RWPE1 (cell line): ENCODE results near the gene MMP24OS.

Experiments used
- CTCF ChIA-PET: fragments of 350-600 bp; sonication (Branson Sonifier 250); formaldehyde crosslinking; extraction: SDS; loops from one replicate; lab custom pipeline; 2021; lab: Yijun Ruan, JAX
- POLR2A ChIA-PET: fragments of 400-600 bp; formaldehyde crosslinking; extraction: SDS; loops from one replicate; lab custom pipeline; 2020; ENCODE audit warnings: antibody characterized with exemption; ENCODE audit not compliant: low non-redundant PET; lab: Yijun Ruan, JAX
- DNase-seq: peaks from one replicate; pipeline ENCODE4 v3.0.0; 2012; ENCODE audit warnings: low spot score
- H3K27ac ChIP-seq: fragments of 450-650 bp; 2 replicates; pipeline ENCODE4 v1.5.1; 2017
- CTCF ChIP-seq: fragments of 450-650 bp; conservative IDR thresholded peaks from 2 replicates; pipeline ENCODE4 v1.5.1; 2017; ENCODE audit warnings: low read depth, mild to moderate bottlenecking

MMP24OS gene

DNA sequence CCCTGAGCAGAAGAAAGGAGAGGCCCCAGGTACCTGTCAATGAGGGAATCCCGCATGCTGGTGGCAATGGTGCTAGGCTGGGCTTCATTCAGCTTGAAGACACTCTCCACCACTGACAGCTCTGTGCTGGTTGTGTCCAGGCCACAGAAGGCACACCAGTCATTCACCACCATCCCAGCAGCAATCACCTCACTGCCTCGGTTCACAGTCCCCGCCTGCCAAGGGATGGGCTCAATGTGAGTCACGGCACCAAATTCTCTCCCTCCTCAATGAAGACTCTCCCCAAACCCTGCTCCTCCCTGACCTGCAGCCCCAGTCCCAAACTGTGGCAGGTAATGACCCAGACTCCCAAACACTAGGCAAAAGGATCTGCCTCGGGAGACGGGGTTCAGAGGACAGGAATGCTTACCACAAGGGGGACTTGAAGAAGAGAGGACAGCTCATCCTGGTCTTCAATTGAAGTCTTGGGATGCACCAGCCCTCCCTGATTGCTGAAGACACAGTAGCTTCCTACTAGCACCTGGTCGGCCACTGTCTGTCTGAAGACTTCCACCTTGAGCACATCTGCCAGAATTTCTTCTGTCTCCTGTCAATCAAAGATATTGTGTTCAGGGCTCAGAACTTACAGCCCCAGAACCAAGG is 1.7 kb upstream of the MMP24OS start:
- CTCF ChIA-PET, result interaction anchor here (0.5 to 2.1 kb wide), 8 partner anchors 10 to 372 kb away, joined by 3 to 9 read pairs (median 3); no protein-coding TSS in a partner anchor
- DNase-seq, result peak; percentile 68
- TF ChIP-seq CTCF, result no peak
- POLR2A ChIA-PET, result interaction anchor here (0.6 kb wide), 2 partner anchors 84 to 168 kb away, joined by 3 to 6 read pairs; no protein-coding TSS in a partner anchor
- H3K27ac ChIP-seq, result peak overlapping the region; percentile 95

DNA sequence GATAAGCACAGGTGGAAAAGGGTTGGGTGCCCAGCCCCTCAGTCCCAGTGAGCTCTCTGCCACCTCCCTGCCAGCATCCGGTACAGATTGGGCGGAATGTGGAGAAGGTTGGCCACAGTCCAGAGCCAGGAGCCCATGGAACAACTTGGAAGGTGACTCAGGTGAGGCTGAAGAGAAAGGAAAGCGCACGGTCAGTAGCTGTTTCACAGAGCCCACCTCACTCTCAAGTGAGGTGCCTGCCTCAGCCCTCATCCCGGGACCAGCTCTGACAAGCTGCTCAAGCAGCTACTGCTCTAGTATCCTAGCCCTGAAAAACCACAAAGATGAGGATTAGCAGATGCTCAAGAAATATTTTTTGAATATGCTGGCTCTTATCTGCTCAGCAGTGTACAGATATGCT is 1.1 kb upstream of the MMP24OS start:
- POLR2A ChIA-PET, result interaction anchor here (0.5 to 0.6 kb wide), 2 partner anchors 168 to 177 kb away, joined by 3 read pairs; partner anchors contain the start of gene CEP250
- DNase-seq, result peak; percentile 86

DNA sequence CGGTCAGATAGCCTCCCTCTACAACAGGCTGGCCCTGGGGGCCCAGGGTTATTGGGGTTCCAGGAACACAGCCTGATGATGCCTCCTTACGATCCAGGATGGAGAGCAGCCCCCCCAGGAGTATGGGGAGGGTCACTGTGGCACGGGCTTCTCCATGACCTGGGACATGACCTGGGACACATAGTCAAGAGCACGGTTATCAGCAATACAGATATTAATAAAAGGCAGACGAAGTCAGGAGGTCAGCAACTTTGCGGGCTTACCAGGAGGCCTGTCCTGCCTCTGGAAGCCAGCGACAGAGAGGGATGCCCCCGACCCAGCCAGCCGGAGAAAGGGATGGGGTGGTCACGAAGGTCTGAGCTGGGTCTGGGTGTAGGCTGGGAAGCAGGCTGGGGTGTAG is 795 bp downstream of the MMP24OS start:
- no peak for TF ChIP-seq CTCF
- peak overlapping the region; percentile 95 for H3K27ac ChIP-seq
- DNase-seq, result no peak
- ChIA-PET POLR2A (no interaction called here), CTCF (interaction anchor here (0.6 to 1.4 kb wide), 6 partner anchors 8 to 132 kb away, joined by 3 to 7 read pairs (median 3); no protein-coding TSS in a partner anchor)

More for the DNA sequence above, 1.1 kb upstream of the MMP24OS start:
- CTCF ChIA-PET, result interaction anchor here (0.5 to 2.1 kb wide), 9 partner anchors 9 to 371 kb away, joined by 3 to 9 read pairs (median 3); no protein-coding TSS in a partner anchor
- TF ChIP-seq CTCF, result no peak
- peak overlapping the region; percentile 95 for H3K27ac ChIP-seq

DNA sequence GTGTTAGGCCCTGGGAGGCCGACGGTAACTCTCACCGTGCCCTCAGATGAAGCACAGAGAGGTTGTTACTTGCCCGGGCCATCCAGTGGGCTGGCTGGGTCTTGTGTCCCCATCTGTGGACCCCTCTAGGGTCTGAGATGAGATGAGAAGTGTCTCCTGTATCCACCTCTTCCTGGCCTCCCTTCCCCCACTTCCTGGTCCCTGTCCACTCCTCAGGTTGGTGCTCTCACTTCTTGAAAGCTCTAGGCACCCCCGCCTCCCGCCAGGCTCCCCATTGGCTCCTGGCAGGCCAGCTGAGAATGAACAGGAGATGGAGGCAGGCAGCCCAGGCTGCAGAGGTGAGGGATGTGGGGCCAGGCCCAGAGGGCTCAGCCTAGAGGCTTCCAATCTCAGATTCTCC is 1.5 kb downstream of the MMP24OS start:
- H3K27ac ChIP-seq, result peak overlapping the region; percentile 95
- TF ChIP-seq CTCF, result no peak
- ChIA-PET CTCF (no interaction called here), POLR2A (no interaction called here)
- no peak for DNase-seq

DNA sequence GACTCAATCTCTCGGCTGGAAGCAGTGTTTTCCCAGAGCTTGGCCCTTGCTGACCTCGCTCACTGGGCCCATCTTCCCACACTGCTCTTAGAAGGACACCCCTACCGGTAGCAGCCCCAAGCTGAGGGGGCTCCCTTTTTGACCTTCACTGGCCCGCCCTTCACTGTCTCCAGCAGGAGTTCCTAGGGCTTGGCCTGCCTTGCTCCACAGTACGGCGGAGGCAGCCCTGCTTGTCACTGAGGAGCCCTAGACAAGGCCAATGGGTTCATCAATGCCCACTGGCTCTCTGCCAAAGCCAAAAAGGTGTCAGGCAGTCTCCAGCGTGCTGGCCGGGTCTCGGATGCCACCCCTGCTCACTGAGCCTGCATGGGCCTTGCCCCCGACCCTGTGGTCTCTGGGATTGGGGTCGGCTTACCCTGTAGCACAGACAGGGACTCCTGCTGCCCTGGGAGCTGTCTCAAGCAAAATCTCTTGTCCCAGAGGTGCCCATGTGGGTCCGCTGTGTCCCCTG is 2.1 kb downstream of the MMP24OS start:
- no peak for TF ChIP-seq CTCF
- no peak for DNase-seq
- ChIA-PET CTCF (interaction anchor here (0.6 kb wide), 1 partner anchor 216 kb away, joined by 4 read pairs; no protein-coding TSS in a partner anchor), POLR2A (interaction anchor here (0.6 kb wide), 1 partner anchor 246 kb away, joined by 5 read pairs; no protein-coding TSS in a partner anchor)
- H3K27ac ChIP-seq, result peak overlapping the region; percentile 95

DNA sequence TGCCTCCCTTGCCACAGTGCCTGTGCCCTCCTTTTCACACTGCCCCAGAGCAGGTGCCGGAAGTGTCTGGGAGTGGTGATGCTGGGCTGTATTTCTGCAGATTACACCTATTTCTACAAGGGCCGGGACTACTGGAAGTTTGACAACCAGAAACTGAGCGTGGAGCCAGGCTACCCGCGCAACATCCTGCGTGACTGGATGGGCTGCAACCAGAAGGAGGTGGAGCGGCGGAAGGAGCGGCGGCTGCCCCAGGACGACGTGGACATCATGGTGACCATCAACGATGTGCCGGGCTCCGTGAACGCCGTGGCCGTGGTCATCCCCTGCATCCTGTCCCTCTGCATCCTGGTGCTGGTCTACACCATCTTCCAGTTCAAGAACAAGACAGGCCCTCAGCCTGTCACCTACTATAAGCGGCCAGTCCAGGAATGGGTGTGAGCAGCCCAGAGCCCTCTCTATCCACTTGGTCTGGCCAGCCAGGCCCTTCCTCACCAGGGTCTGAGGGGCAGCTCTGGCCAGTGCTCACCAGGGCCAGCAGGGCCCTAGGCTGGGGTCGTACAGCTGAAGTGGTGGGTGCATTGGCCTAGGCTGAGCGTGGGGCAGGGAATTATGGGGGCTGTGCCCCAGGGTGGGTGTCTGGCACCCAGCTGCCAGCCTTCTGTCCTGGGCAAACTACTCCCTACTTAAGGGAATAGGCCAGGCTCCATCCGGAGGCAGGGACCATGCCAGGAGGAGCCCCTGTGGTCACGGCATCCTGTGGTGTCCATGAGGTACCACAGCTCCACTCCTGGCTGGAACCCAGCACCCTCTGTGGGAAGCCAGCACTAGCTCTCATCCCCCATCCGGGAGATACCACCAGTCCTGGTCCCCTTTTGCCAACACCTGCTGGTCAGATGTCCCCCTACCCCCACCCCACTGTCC is 3.5 kb downstream of the MMP24OS start:
- ChIA-PET POLR2A (interaction anchor here (0.5 to 1.1 kb wide), 5 partner anchors 28 to 1551 kb away, joined by 3 to 5 read pairs (median 4); partner anchors contain the start of gene EDEM2), CTCF (interaction anchor here (0.5 to 0.8 kb wide), 3 partner anchors 10 to 130 kb away, joined by 3 read pairs; partner anchors contain the start of gene EIF6)
- DNase-seq, result no peak
- no peak for TF ChIP-seq CTCF
- H3K27ac ChIP-seq, result peak overlapping the region; percentile 95
